ENCODE results near the gene HRNR.

Gene HRNR

DNA sequence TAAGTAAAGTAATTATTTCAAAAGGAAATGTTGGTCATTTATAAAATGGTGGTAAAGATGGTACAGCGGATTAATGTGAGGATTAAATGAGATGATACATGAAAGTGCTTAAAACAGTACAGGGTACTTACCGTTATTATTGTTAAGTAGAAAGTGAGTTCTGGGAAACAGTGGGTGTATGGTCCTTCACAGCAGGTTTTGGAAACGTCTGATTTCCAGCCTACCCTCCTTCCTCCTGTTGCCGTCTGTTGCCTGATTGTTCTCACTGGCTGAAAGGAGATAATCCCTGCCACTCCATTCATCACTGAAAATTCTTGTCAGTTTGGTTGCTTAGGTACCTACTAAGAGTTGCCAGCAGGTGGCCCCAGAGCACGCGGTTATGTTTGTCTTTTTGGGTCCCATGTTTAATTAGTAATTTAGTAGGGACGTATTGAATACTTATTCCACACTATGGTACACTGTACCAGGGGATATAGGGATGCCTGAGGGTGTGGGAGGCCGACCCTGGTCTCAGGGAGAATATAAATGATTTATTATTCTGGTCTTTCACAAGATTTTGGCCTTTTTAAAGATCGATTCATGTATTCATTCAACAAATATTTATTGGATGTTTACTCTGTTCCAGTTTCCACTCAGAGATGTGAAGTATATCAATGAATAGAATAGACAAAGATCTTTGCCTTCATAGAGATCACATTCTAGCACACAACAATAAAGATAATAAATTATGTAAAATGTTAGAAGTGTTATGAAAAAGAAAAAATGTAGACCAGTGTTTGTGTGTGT is 34.1 kb downstream of the HRNR start:
- Histone ChIP-seq H3K27ac (ENCODE audit: low read depth, low read length) (peak overlapping the region; percentile 40; the same call in 1 of the 2 replicates), H3K4me1 (ENCODE audit: control insufficient read depth, insufficient read depth, low read length, unreplicated experiment) (peaks cover 19% of the 10 kb centered on the region), H3K4me3 (ENCODE audit: low read depth, low read length) (peak overlapping the region; percentile 81), H3K79me2 (ENCODE audit: control insufficient read depth, insufficient read depth, low read length, unreplicated experiment) (no peaks in the 10 kb centered on the region), H2AFZ (ENCODE audit: low read length, unreplicated experiment) (peak overlapping the region; percentile 55), H3K36me3 (ENCODE audit: insufficient read depth, low read length) (no peaks in the 10 kb centered on the region), H3K27me3 (ENCODE audit: insufficient read depth, low read length) (no peaks in the 10 kb centered on the region; the same call in 1 of the 2 replicates)

DNA sequence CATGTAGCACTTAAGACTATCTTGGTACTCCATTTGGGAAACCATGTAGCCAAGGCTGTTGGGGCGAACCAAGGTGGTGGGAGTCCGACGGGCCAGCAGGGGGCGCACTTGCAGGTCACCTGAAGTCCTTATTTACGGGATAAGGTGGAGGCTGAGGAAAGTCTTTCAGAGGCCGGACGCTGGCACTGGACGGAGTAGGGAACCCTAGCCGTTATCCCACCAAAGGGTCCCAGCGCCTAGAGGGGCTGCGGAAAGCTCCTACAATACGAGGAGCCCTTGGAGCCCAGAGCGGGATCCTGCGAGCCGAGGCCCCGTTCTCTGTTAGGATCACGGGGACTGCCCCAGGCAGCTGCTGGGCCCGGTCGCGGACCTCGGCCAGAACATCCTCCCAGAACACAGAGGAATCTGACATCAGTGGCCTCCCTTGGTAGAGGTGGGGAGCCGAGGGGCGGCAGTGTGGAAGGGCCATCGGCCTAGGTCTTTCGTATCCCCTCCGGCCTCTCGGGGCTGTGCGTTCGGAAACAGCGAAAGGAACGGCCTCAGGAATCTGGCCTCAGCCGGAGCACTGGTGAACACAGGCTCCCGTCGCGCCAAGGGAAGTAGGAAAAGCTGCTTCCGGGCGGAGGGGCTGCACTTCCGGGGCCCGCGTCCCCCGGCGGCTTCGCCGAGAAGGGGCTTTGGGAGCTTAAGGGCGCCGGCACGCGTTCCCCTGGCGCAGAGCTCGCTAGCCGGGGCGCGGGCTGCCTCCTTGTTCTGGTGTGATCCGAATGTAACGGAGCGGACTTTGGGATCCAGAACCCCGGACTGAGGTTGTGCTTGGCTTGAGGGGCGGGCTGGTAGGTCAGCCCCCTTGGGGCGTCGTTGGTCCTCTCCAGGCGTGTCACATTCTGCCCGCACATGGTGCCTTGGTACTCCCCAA is 35.1 kb downstream of the HRNR start:
- Histone ChIP-seq H3K27ac (ENCODE audit: low read depth, low read length) (0 out of 2 replicates have a peak overlapping the region, but pooled peaks have one; percentile 23), H2AFZ (ENCODE audit: low read length, unreplicated experiment) (peak overlapping the region; percentile 91), H3K27me3 (ENCODE audit: insufficient read depth, low read length) (no peaks in the 10 kb centered on the region; the same call in 1 of the 2 replicates), H3K4me3 (ENCODE audit: low read depth, low read length) (peak overlapping the region; percentile 81), H3K79me2 (ENCODE audit: control insufficient read depth, insufficient read depth, low read length, unreplicated experiment) (no peaks in the 10 kb centered on the region), H3K4me1 (ENCODE audit: control insufficient read depth, insufficient read depth, low read length, unreplicated experiment) (peaks cover 22% of the 10 kb centered on the region), H3K36me3 (ENCODE audit: insufficient read depth, low read length) (no peaks in the 10 kb centered on the region)

DNA sequence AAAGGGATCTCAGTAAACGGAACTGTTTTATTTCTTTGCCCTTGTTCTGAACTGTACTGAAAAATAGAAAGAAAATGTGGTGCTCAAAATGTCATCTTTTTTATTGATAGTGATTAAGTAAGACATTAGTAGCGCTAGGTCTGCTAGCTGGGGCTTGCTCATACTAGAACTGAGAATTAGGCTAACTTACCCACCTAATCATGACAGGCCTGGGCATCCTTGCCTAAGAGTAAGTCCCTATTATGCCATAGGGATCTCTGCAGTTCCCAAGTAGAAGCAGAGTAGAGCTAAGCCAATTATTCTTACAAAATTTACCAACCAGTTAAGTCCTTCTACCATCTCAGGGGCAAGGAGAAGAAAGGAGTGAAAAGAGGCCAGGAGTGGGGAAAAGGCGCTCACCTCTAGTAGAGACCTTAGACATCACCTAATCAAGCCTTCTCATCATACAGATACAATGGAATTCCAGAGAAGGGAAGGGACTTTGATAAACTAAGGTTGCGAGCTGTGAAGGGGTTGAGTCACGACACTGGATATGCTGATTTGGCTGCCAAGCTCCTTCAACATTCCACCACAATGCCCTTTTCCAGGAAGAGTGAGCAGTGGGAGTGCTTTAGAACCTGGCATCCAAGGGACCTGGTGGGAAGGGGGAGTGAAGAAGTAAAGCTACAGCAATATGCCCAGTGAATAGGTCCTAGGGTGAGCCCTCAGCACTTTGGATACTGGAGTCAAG is 37.3 kb downstream of the HRNR start:
- no peaks in the 10 kb centered on the region for H3K27me3 ChIP-seq (ENCODE audit: insufficient read depth, low read length)

DNA sequence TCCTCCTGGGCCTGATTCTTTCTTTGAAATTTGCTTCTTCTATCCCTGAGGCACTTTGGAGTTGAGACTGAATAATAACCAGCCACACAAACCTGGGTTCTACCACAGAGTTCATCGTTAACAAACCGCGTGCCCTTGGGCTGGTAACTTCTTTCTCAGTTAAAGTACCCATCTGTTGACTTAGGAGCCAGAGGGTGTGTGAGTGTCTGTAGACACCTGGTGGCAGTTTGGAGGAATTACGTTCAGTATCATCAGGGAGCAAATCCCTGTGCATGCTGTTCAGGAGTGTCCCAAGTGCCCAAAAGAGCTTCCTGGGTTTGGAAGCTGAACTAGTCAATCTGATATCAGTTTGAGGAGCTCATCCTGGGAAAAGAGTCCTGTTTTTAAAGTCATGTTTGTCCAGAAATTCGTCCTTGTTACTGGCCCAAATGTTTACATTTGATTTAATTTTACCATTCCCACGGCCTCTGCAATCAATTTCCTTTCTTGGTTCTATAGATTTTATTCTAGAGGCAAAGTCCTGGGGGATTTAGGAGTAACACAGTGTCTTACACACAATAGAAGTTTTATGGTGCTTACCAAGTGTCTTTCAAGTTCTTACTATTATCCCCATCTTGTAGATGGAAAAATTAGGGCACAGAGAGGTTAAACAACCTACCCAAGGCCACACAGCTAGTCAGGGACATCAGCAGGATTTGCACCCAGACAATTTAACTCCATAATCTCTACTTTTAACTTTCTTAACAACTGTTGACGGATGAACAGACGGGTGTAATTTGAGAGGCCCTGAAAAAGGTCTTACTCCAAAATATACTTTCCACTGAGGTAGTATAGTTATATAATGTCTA is 38.2 kb downstream of the HRNR start:
- H3K36me3 ChIP-seq (ENCODE audit: insufficient read depth, low read length) = no peaks in the 10 kb centered on the region
- H3K27ac ChIP-seq (ENCODE audit: low read depth, low read length) = no peak overlapping the region
- H3K4me3 ChIP-seq (ENCODE audit: low read depth, low read length) = no peak overlapping the region
- no peak overlapping the region for H2AFZ ChIP-seq (ENCODE audit: low read length, unreplicated experiment)
- H3K79me2 ChIP-seq (ENCODE audit: control insufficient read depth, insufficient read depth, low read length, unreplicated experiment) = no peaks in the 10 kb centered on the region
- H3K27me3 ChIP-seq (ENCODE audit: insufficient read depth, low read length) = no peaks in the 10 kb centered on the region
- peaks cover 40% of the 10 kb centered on the region for H3K4me1 ChIP-seq (ENCODE audit: control insufficient read depth, insufficient read depth, low read length, unreplicated experiment)

More for the DNA sequence above, 37.3 kb downstream of the HRNR start:
- H3K27ac ChIP-seq (ENCODE audit: low read depth, low read length) = no peak overlapping the region
- peaks cover 44% of the 10 kb centered on the region for H3K4me1 ChIP-seq (ENCODE audit: control insufficient read depth, insufficient read depth, low read length, unreplicated experiment)
- H2AFZ ChIP-seq (ENCODE audit: low read length, unreplicated experiment) = no peak overlapping the region
- no peaks in the 10 kb centered on the region for H3K36me3 ChIP-seq (ENCODE audit: insufficient read depth, low read length)
- no peak overlapping the region for H3K4me3 ChIP-seq (ENCODE audit: low read depth, low read length)
- H3K79me2 ChIP-seq (ENCODE audit: control insufficient read depth, insufficient read depth, low read length, unreplicated experiment) = no peaks in the 10 kb centered on the region

DNA sequence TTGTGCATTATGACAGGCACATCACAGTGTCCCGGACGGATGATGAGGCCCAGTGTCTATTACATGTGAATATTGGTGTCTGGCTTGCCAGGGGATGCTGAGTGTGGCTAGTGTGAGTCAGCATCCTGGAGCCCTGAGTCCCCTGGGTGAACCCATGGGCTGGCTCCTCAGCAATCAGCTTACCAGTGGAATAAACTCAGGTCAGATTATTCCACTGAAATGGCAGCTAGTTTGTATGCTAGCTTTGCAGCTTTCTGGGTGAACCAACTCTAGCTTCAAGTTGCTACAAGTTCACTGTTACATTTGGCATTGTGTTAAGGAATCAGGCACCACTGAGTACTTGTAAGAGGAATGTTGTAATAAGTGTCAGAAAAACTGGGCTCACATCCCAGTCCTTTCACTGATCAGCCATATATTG is 41.0 kb downstream of the HRNR start:
- H3K4me3 ChIP-seq (ENCODE audit: low read depth, low read length) = peak overlapping the region; percentile 4; the same call in 1 of the 2 replicates
- no peaks in the 10 kb centered on the region for H3K36me3 ChIP-seq (ENCODE audit: insufficient read depth, low read length)
- H3K27me3 ChIP-seq (ENCODE audit: insufficient read depth, low read length) = no peaks in the 10 kb centered on the region
- no peaks in the 10 kb centered on the region for H3K79me2 ChIP-seq (ENCODE audit: control insufficient read depth, insufficient read depth, low read length, unreplicated experiment)
- peak overlapping the region; percentile 92 for H3K27ac ChIP-seq (ENCODE audit: low read depth, low read length)
- H3K4me1 ChIP-seq (ENCODE audit: control insufficient read depth, insufficient read depth, low read length, unreplicated experiment) = peaks cover 45% of the 10 kb centered on the region
- H2AFZ ChIP-seq (ENCODE audit: low read length, unreplicated experiment) = peak overlapping the region; percentile 72

DNA sequence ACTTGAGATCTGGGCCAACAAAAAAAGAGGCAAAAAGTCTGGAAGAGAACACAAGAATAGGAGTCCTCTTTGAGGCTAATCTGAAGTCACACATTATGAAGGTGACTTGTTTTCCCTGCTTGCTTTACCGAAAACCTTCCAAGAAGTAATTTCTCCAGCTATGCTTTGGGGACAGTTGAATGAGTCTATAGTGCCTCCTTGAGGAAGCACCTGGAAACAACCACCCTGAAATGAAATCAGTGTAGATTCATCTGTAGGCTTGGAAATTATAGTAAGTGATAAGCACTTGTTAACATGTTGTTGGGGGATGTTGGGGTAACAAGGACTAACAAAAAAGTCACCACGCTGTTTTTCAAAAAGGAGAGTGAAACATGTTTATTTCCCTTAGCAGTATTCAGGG is 41.6 kb downstream of the HRNR start:
- Histone ChIP-seq H3K4me3 (ENCODE audit: low read depth, low read length) (0 out of 2 replicates have a peak overlapping the region, but pooled peaks have one; percentile 4), H2AFZ (ENCODE audit: low read length, unreplicated experiment) (peak overlapping the region; percentile 72), H3K79me2 (ENCODE audit: control insufficient read depth, insufficient read depth, low read length, unreplicated experiment) (no peaks in the 10 kb centered on the region), H3K27ac (ENCODE audit: low read depth, low read length) (peak overlapping the region; percentile 92), H3K27me3 (ENCODE audit: insufficient read depth, low read length) (no peaks in the 10 kb centered on the region), H3K4me1 (ENCODE audit: control insufficient read depth, insufficient read depth, low read length, unreplicated experiment) (peaks cover 45% of the 10 kb centered on the region), H3K36me3 (ENCODE audit: insufficient read depth, low read length) (no peaks in the 10 kb centered on the region)

DNA sequence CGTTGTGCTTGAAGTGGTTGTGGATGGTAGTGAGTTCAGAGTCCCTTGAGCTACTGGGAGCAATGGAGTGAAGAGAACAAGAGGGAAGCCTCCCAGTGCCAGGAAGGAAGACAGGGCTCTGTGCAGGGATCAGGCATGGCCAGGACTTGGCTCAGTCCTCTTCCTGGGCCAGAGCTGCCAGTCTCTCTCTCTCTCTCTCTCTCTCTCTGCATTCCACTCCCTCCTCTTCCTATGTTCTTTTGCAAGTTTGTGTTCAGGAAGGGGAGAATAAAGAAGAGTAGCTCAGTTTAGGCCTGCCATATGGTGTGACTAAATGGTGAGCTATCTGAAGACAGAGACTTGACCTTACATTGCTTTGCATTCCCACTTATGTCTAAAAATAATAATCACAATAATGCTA is 44.4 kb downstream of the HRNR start:
- peaks cover 41% of the 10 kb centered on the region for H3K4me1 ChIP-seq (ENCODE audit: control insufficient read depth, insufficient read depth, low read length, unreplicated experiment)
- H3K36me3 ChIP-seq (ENCODE audit: insufficient read depth, low read length) = no peaks in the 10 kb centered on the region
- no peak overlapping the region for H2AFZ ChIP-seq (ENCODE audit: low read length, unreplicated experiment)
- H3K4me3 ChIP-seq (ENCODE audit: low read depth, low read length) = no peak overlapping the region
- no peaks in the 10 kb centered on the region for H3K79me2 ChIP-seq (ENCODE audit: control insufficient read depth, insufficient read depth, low read length, unreplicated experiment)
- H3K27me3 ChIP-seq (ENCODE audit: insufficient read depth, low read length) = no peaks in the 10 kb centered on the region
- no peak overlapping the region for H3K27ac ChIP-seq (ENCODE audit: low read depth, low read length)

DNA sequence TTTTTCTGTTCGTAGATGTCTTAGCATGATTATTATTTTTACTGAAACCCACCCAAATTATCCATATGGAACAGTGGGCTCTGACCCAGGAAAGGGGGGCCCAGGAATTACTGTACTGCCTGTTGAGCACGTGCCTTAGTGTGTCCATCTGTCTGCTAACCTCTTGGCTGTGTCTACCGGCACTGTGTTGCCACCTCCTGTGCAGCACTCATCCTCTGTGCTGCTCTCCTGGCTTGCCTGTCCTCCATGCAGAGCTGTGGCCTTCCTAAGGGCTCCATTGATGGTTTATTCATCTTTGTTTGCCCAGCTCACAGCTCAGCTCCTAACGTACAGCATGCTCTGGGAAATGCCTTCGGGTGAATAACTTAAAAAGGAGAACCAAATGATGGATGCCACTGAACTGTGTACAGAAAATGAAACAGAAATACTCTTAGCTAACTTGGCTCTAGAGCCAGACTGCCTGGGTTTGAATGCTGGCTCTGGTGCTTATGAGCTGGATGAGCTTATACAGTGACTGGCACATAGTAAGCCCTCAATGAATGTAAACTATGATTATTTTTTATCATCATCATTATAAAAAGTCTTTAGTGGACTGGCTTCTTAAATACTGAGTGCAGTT is 53.6 kb downstream of the HRNR start:
- H3K27ac ChIP-seq (ENCODE audit: low read depth, low read length) = no peak overlapping the region
- H3K4me3 ChIP-seq (ENCODE audit: low read depth, low read length) = no peak overlapping the region
- H3K27me3 ChIP-seq (ENCODE audit: insufficient read depth, low read length) = no peaks in the 10 kb centered on the region
- peaks cover 26% of the 10 kb centered on the region for H3K4me1 ChIP-seq (ENCODE audit: control insufficient read depth, insufficient read depth, low read length, unreplicated experiment)
- H2AFZ ChIP-seq (ENCODE audit: low read length, unreplicated experiment) = no peak overlapping the region
- H3K36me3 ChIP-seq (ENCODE audit: insufficient read depth, low read length) = no peaks in the 10 kb centered on the region
- H3K79me2 ChIP-seq (ENCODE audit: control insufficient read depth, insufficient read depth, low read length, unreplicated experiment) = no peaks in the 10 kb centered on the region

DNA sequence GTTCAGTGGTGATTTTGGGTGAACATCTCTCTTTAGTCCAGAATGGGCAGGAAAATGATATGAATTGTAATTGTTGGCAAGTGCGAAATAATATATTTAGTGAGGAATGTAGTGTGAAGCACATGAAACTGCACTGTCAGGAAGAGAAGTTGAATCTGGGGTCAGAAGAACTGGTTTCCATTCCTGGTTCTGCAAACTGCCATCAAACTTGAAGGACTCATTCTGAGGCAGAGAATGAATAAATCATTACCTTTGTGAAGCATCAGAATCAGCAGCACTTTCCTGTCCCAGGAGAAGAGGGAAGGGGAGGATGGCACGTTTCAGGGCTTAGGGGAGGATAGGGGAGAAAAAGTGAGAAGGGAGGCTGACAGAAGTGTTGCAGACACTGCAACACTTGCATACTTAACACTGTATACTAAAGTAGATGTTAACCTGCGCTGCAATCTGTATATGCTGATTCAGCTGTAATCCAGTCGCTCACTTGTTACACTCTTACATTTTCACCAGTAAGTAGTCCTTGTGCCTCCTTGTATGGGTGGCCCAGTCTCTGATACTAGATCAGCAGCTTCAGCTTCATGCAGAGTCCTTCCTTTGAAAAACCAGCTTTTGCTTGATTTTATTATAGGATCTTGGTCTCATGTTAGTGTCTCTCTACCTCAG is 54.5 kb downstream of the HRNR start:
- no peak overlapping the region; the same call in 1 of the 2 replicates for H3K27ac ChIP-seq (ENCODE audit: low read depth, low read length)
- no peak overlapping the region for H2AFZ ChIP-seq (ENCODE audit: low read length, unreplicated experiment)

More for the DNA sequence above, 54.5 kb downstream of the HRNR start:
- peaks cover 32% of the 10 kb centered on the region for H3K4me1 ChIP-seq (ENCODE audit: control insufficient read depth, insufficient read depth, low read length, unreplicated experiment)
- H3K36me3 ChIP-seq (ENCODE audit: insufficient read depth, low read length) = no peaks in the 10 kb centered on the region
- H3K79me2 ChIP-seq (ENCODE audit: control insufficient read depth, insufficient read depth, low read length, unreplicated experiment) = no peaks in the 10 kb centered on the region
- H3K4me3 ChIP-seq (ENCODE audit: low read depth, low read length) = no peak overlapping the region
- no peaks in the 10 kb centered on the region for H3K27me3 ChIP-seq (ENCODE audit: insufficient read depth, low read length)
